ENCODE data around the gene TIMELESS. TPM values are rescaled to one million over a fixed set of nuclear protein-coding genes. Genes with fewer than 3 reads are reported as not detected.

The TIMELESS gene
- total RNA-seq, 1 experiment from 2014 or later: 71.4 TPM

DNA sequence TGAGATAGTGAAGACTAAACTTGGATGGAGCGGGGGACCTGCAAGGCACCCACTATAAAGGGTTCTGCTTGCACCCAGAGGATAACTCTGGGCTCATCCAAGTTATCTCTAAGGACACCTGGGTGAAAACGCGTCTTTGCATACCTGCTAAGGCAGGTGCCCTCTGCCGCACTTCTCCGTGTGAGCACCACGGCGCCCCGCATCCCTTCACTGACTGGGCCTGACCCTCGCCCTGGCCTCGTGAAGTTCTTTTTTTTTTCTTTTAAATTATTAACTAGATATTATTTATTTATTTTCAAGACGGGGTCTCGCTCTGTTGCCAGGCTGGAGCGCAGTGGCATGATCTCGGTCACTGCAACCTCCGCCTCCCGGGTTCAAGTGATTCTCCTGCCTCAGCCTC, 66.6 kb downstream of the TIMELESS start:
- intact Hi-C loops (cut with micrococcal nuclease; ENCODE audit: unreplicated experiment): no loop called here
- no peak overlapping the region for H3K27ac ChIP-seq (ENCODE audit: low read depth, low read length, poor library complexity, severe bottlenecking)
- ChIA-PET CTCF (no interaction called here), POLR2A (ENCODE audit: low non-redundant PET) (no interaction called here)
- DNase-seq (ENCODE audit: low spot score): no peak
- H3K4me1 ChIP-seq (ENCODE audit: insufficient read depth, low read length, poor library complexity, severe bottlenecking): peaks cover 6% of the 10 kb centered on the region
- H3K36me3 ChIP-seq (ENCODE audit: insufficient read depth, low read length, poor library complexity, severe bottlenecking): no peaks in the 10 kb centered on the region
- H3K27me3 ChIP-seq (replicated peaks; ENCODE audit: insufficient read depth, low read depth, low read length, poor library complexity): no peaks in the 10 kb centered on the region
- BruUV-seq (replicated peaks): no TSS peak
- TF ChIP-seq CTCF (conservative IDR thresholded peaks at IDR 0.05; ENCODE audit: low read depth, low read length): no peak
- TF ChIP-seq EZH2 (IDR thresholded peaks at IDR 0.05; ENCODE audit: borderline replicate concordance, low read depth, low read length, poor library complexity, severe bottlenecking): no peak
- H3K9me3 ChIP-seq (ENCODE audit: low read depth, low read length, poor library complexity, severe bottlenecking): no peaks in the 10 kb centered on the region
- no peak overlapping the region for H3K4me3 ChIP-seq (ENCODE audit: low read depth, low read length, poor library complexity, severe bottlenecking)

- Histone ChIP-seq H3K4me3 (ENCODE audit: low read depth, low read length, poor library complexity, severe bottlenecking) (no peak overlapping the region), H3K27ac (ENCODE audit: low read depth, low read length, poor library complexity, severe bottlenecking) (no peak overlapping the region), H3K9me3 (ENCODE audit: low read depth, low read length, poor library complexity, severe bottlenecking) (no peaks in the 10 kb centered on the region), H3K4me1 (ENCODE audit: insufficient read depth, low read length, poor library complexity, severe bottlenecking) (no peaks in the 10 kb centered on the region), H3K36me3 (ENCODE audit: insufficient read depth, low read length, poor library complexity, severe bottlenecking) (no peaks in the 10 kb centered on the region), H3K27me3 (replicated peaks; ENCODE audit: insufficient read depth, low read depth, low read length, poor library complexity) (no peaks in the 10 kb centered on the region)
- DNase-seq (ENCODE audit: low spot score): no peak
- intact Hi-C loops (cut with micrococcal nuclease; ENCODE audit: unreplicated experiment): no loop called here
- POLR2A ChIA-PET (ENCODE audit: low non-redundant PET): no interaction called here
- no TSS peak for BruUV-seq (replicated peaks)
- CTCF ChIA-PET: no interaction called here
- TF ChIP-seq CTCF (conservative IDR thresholded peaks at IDR 0.05; ENCODE audit: low read depth, low read length) (no peak), EZH2 (IDR thresholded peaks at IDR 0.05; ENCODE audit: borderline replicate concordance, low read depth, low read length, poor library complexity, severe bottlenecking) (no peak)
Observed at GRCh38 chr12:56377989-56378316, 71.3 kb downstream of the TIMELESS start.

DNA sequence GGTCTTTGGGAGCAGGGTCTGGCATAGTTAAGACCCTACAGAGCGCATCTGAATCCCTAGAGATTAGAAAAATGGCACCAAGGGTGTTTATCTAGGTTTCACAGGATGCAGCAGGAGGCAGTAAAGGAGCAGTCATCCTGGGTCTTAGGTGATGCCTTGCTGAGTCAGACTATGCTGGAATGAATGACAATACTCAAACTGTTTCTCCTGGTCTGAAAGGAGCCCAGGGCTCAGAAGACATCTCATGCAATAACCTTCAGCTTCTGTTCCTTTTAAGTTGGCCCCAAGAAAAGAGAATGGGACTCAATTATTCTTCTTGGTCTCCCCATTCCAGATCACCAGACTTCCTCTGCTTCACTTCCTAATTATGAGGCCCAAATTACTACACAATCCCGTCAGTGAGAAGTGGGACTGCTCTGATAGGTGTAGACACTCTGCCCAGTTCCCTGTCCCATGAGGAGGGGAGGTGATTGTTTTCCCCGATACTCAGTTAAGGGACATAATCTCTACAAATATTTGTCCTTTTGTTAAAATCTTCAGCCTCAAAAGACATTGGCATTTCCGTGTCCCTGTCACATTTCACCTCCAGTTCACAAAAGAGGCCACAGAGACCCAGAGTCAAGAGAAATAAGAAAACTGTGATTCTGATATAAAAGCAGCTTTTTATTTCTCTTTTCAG, 71.8 kb downstream of the TIMELESS start:
- Histone ChIP-seq H3K4me1 (ENCODE audit: insufficient read depth, low read length, poor library complexity, severe bottlenecking) (no peaks in the 10 kb centered on the region), H3K27ac (ENCODE audit: low read depth, low read length, poor library complexity, severe bottlenecking) (no peak overlapping the region), H3K36me3 (ENCODE audit: insufficient read depth, low read length, poor library complexity, severe bottlenecking) (no peaks in the 10 kb centered on the region), H3K4me3 (ENCODE audit: low read depth, low read length, poor library complexity, severe bottlenecking) (no peak overlapping the region), H3K9me3 (ENCODE audit: low read depth, low read length, poor library complexity, severe bottlenecking) (no peaks in the 10 kb centered on the region), H3K27me3 (replicated peaks; ENCODE audit: insufficient read depth, low read depth, low read length, poor library complexity) (no peaks in the 10 kb centered on the region)
- BruUV-seq (replicated peaks): no TSS peak
- DNase-seq (ENCODE audit: low spot score): no peak
- CTCF ChIA-PET: no interaction called here
- POLR2A ChIA-PET (ENCODE audit: low non-redundant PET): no interaction called here
- intact Hi-C loops (cut with micrococcal nuclease; ENCODE audit: unreplicated experiment): no loop called here
- TF ChIP-seq EZH2 (IDR thresholded peaks at IDR 0.05; ENCODE audit: borderline replicate concordance, low read depth, low read length, poor library complexity, severe bottlenecking): no peak
- TF ChIP-seq CTCF (conservative IDR thresholded peaks at IDR 0.05; ENCODE audit: low read depth, low read length): no peak

Data from A673 (cell line).